ENCODE measurements around the gene LHFPL2.

Gene LHFPL2

DNA sequence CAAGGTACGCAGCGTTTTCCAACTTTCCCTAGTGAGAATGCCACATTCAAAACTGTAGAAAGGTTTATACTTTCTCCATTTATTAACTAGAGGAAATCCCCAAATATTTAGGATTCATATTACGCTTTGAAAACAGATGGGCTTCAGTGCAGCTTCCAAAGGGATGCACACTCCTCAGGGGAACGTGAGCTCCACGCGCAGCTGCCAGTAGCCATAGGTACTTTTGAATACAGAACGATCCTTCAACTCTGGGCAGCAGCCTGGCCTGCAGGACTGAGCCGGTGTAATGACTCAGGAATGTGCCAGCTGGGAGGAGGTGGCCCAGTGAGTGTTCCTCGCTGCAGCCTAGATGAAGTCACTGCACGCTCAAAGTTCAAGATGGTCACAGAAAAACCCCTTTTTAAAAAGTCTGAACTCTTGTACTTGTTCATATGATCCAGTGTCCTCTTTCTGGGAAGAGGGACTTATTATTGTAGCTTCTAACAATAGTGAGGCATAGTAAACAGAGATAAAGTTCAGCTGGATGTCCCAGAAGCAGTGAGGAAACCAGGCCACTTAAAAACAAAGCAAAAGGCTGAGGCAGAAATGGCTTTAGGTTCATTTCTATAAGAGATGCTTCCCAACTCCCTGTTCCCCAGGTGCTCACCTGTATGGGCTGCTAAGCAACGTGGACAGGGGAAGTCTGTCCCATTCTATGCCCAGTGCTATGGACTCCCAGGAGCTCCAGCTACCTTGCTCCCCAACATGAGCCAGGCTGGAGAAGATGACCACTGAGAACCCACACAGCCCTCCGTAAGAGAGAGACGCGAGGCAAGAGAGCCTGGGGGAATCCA, 130.0 kb downstream of the LHFPL2 start:
- H3K9ac ChIP-seq: no peak overlapping the region
- no peaks in the 10 kb centered on the region for H3K36me3 ChIP-seq (ENCODE audit: control insufficient read depth, insufficient read depth, low read length)
- no peak overlapping the region for H3K27ac ChIP-seq
- H3K9me3 ChIP-seq (ENCODE audit: control insufficient read depth, low read length): no peaks in the 10 kb centered on the region
- no peak overlapping the region for H3K4me3 ChIP-seq (ENCODE audit: low read depth, low read length)
- H3K4me1 ChIP-seq: peaks cover 9% of the 10 kb centered on the region
- H3K4me2 ChIP-seq (ENCODE audit: low read length): no peak overlapping the region
- H2AFZ ChIP-seq: no peak overlapping the region
- TF ChIP-seq, protein P1, sequence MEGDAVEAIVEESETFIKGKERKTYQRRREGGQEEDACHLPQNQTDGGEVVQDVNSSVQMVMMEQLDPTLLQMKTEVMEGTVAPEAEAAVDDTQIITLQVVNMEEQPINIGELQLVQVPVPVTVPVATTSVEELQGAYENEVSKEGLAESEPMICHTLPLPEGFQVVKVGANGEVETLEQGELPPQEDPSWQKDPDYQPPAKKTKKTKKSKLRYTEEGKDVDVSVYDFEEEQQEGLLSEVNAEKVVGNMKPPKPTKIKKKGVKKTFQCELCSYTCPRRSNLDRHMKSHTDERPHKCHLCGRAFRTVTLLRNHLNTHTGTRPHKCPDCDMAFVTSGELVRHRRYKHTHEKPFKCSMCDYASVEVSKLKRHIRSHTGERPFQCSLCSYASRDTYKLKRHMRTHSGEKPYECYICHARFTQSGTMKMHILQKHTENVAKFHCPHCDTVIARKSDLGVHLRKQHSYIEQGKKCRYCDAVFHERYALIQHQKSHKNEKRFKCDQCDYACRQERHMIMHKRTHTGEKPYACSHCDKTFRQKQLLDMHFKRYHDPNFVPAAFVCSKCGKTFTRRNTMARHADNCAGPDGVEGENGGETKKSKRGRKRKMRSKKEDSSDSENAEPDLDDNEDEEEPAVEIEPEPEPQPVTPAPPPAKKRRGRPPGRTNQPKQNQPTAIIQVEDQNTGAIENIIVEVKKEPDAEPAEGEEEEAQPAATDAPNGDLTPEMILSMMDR (IDR thresholded peaks at IDR 0.05): no peak
- no peaks in the 10 kb centered on the region for H3K27me3 ChIP-seq (ENCODE audit: control insufficient read depth, insufficient read depth, low read length)
- no peaks in the 10 kb centered on the region for H3K79me2 ChIP-seq

DNA sequence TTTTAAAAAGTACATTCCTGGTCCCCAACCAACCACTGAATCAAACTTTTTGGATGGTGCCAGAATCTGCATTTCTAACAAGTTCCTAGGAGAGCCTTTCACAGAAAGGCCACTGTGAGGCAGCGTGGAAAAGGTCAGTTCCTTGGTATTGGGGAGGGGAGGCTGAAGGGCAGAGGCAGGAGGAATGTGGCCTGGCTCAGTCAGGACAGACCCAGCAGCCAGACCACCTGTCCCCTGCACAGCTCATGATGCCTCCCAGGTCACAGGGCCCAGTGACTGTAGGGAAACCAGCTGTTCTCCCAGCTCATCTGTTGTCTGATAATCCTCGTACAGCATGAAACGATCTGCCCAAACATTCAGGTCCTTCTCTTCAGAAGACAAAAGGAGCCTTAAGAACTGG, 132.9 kb downstream of the LHFPL2 start:
- Histone ChIP-seq H3K4me2 (ENCODE audit: low read length) (no peak overlapping the region), H2AFZ (no peak overlapping the region), H3K79me2 (no peaks in the 10 kb centered on the region), H3K9ac (no peak overlapping the region), H3K9me3 (ENCODE audit: control insufficient read depth, low read length) (no peaks in the 10 kb centered on the region), H3K36me3 (ENCODE audit: control insufficient read depth, insufficient read depth, low read length) (no peaks in the 10 kb centered on the region), H3K4me3 (ENCODE audit: low read depth, low read length) (no peak overlapping the region), H3K4me1 (peaks cover 1% of the 10 kb centered on the region), H3K27me3 (ENCODE audit: control insufficient read depth, insufficient read depth, low read length) (no peaks in the 10 kb centered on the region), H3K27ac (no peak overlapping the region)
- TF ChIP-seq, protein P1 (IDR thresholded peaks at IDR 0.05): no peak

DNA sequence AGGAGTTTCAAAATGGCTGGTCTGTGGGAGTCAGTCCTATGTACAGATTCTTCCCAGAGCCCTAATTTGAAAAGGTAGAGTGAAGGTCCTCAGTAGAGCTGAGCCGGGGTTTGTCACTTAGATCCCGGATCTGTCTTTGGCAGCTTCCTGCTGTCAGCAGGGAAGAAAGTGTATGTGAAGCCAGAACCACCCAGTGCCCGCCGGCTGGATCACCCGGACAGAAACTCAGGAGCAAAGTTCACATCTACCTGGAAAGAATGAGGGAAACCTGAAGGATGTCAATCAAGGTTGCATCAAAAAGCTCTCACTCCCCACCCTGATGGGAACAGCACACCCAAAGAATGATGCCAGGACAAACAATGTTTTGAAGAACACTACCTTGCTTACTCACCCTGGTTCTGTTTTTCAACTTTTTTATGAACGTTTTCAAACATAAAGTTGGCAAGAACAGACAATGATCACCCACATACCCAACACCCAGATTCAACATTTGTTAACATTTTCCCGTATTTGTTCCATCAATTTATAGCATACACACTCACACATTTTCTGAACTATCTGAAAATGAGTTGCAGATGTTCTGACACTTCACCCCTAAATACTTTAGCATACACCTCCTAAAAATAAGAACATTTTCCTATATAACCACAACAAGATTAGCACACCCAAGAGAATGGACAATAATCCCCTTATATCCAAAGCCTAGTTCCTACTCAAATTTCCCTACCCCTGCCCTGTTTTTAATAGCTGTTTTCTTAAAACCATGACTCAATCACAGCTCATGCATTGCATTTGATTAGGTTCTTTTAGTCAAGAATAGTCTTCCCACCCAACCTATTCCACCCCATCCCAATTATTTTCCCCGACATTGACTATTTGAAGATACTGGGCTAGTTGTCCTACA, 133.9 kb downstream of the LHFPL2 start:
- H3K27ac ChIP-seq: no peak overlapping the region
- H2AFZ ChIP-seq: no peak overlapping the region
- no peaks in the 10 kb centered on the region for H3K36me3 ChIP-seq (ENCODE audit: control insufficient read depth, insufficient read depth, low read length)
- H3K9ac ChIP-seq: no peak overlapping the region
- H3K27me3 ChIP-seq (ENCODE audit: control insufficient read depth, insufficient read depth, low read length): no peaks in the 10 kb centered on the region
- no peaks in the 10 kb centered on the region for H3K79me2 ChIP-seq
- peaks cover 3% of the 10 kb centered on the region for H3K4me1 ChIP-seq
- H3K9me3 ChIP-seq (ENCODE audit: control insufficient read depth, low read length): no peaks in the 10 kb centered on the region
- H3K4me3 ChIP-seq (ENCODE audit: low read depth, low read length): no peak overlapping the region
- TF ChIP-seq, protein P1 (IDR thresholded peaks at IDR 0.05): no peak
- H3K4me2 ChIP-seq (ENCODE audit: low read length): no peak overlapping the region

DNA sequence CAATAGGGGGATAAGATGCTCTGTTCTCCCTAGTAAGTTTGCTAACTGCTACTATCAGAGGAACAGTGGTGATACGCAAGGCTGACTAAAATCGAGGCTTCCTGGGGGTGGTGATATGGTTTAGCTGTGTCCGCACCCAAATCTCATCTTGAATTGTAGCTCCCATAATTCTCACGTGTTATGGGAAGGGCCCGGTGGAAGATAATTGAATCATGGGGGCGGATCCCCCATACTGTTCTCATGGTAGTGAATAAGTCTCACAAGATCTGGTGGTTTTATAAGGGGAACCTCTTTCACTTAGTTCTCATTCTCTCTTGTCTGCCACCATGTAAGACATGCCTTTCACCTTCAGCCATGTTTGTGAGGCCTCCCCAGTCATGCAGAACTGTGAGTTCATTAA, 135.1 kb downstream of the LHFPL2 start:
- no peaks in the 10 kb centered on the region for H3K9me3 ChIP-seq (ENCODE audit: control insufficient read depth, low read length)
- H3K4me1 ChIP-seq: peaks cover 9% of the 10 kb centered on the region
- H3K79me2 ChIP-seq: no peaks in the 10 kb centered on the region
- H3K36me3 ChIP-seq (ENCODE audit: control insufficient read depth, insufficient read depth, low read length): no peaks in the 10 kb centered on the region
- H3K4me3 ChIP-seq (ENCODE audit: low read depth, low read length): no peak overlapping the region
- no peak overlapping the region for H3K27ac ChIP-seq
- no peak overlapping the region for H3K4me2 ChIP-seq (ENCODE audit: low read length)
- no peak overlapping the region for H3K9ac ChIP-seq
- H3K27me3 ChIP-seq (ENCODE audit: control insufficient read depth, insufficient read depth, low read length): no peaks in the 10 kb centered on the region
- TF ChIP-seq, protein P1 (IDR thresholded peaks at IDR 0.05): no peak
- no peak overlapping the region for H2AFZ ChIP-seq

All from parathyroid adenoma (tissue), 2 donors.